Small intestine (tissue), 7 donors: ENCODE data around the gene ALDH1A1. TPM values are rescaled to one million over a fixed set of nuclear protein-coding genes. Genes with fewer than 3 reads are reported as not detected.

Source experiments
- DNase-seq, 2 donors: peaks; one replicate each; pipeline versions ENCODE4 v3.0.0 to v3.0.0-alpha.2; 2013
- FAIRE-seq: peaks from 2 replicates; lab custom pipeline; 2012; peaks lifted over from hg19 to GRCh38; lab: Jason Lieb, UNC
- H3K27ac ChIP-seq, 3 donors: one replicate each; pipeline ENCODE4 v1.5.1; 2013; ENCODE audit warnings: low read length in 2 of 3, mild to moderate bottlenecking in 2 of 3, control low read depth in 1 of 3, inconsistent platforms in 1 of 3, low read depth in 1 of 3, moderate library complexity in 1 of 3
- H3K27me3 ChIP-seq, 3 donors: one replicate each; pipeline ENCODE4 v1.6.1; 2013; ENCODE audit warnings: low read length in 3 of 3, inconsistent platforms in 1 of 3; ENCODE audit not compliant: control insufficient read depth in 3 of 3, insufficient read depth in 3 of 3
- H3K36me3 ChIP-seq, 3 donors: one replicate each; pipeline ENCODE4 v1.6.1; 2013; ENCODE audit warnings: low read length in 3 of 3, inconsistent platforms in 1 of 3, low read depth in 1 of 3, mild to moderate bottlenecking in 1 of 3, moderate library complexity in 1 of 3; ENCODE audit not compliant: control insufficient read depth in 3 of 3, insufficient read depth in 2 of 3
- H3K4me1 ChIP-seq, 3 donors: one replicate each; pipeline ENCODE4 v1.6.1; 2013; ENCODE audit warnings: low read length in 2 of 3, inconsistent platforms in 1 of 3, low read depth in 1 of 3, mild to moderate bottlenecking in 1 of 3, moderate library complexity in 1 of 3; ENCODE audit not compliant: control insufficient read depth in 3 of 3, insufficient read depth in 2 of 3
- H3K4me3 ChIP-seq, 3 donors: one replicate each; pipeline ENCODE4 v1.5.1; 2013; ENCODE audit warnings: low read length in 3 of 3, control low read depth in 1 of 3, inconsistent platforms in 1 of 3, low read depth in 1 of 3, mild to moderate bottlenecking in 1 of 3, moderate library complexity in 1 of 3
- H3K9me3 ChIP-seq, 2 donors: one replicate each; pipeline ENCODE4 v1.6.1; 2013; ENCODE audit warnings: low read depth in 1 of 2, low read length in 1 of 2; ENCODE audit not compliant: control insufficient read depth in 2 of 2, insufficient read depth in 1 of 2
- WGBS, 3 donors: extraction: QIAGEN DNeasy Blood & Tissue Kit; methylation state at CpG; one replicate each; pipeline ENCODE4 v1.1.7; 2013; 5-methylcytosine and 5-hydroxymethylcytosine counted together
- polyA plus RNA-seq, 4 donors: library from polyadenylated mRNA; stranded (reverse) in 3 of 4; unstranded in 1 of 4; fragments of 200-250 nt in 3 of 4; fragments of 120-200 nt in 1 of 4; gene quantifications; one replicate each; pipeline versions ENCODE4 v1.2.1 to v1.2.3, GENCODE V29; 2013
- donor health status: healthy with polysubstance abuse.
- donor health status: control.
- donor health status: control.
- donor health status: Bipolar disorder and iron deficiency.
- donor health status: healthy.

ALDH1A1 gene
- polyA plus RNA-seq, 4 donors: 181 to 828 (median 255) TPM

- DNase-seq (no peak), FAIRE-seq (no peak)
- no peaks in the 10 kb centered on the region for H3K9me3 ChIP-seq
- no peaks in the 10 kb centered on the region for H3K27me3 ChIP-seq
- 12 to 49% (median 29%) methylated on average over 1 of the region's 1 CpG for WGBS, 3 donors
- no peak overlapping the region for H3K27ac ChIP-seq
- peaks cover 0 to 2% (median 0%) of the 10 kb centered on the region in 3 donors for H3K4me1 ChIP-seq
- peaks cover 0 to 5% (median 2%) of the 10 kb centered on the region in 3 donors for H3K36me3 ChIP-seq
- H3K4me3 ChIP-seq: no peak overlapping the region
Measured at GRCh38 chr9:72906810-72907209, 46.0 kb downstream of the ALDH1A1 start.

GRCh38 chr9:72905514-72906480 is 47.1 kb downstream of the ALDH1A1 start:
- H3K4me3 ChIP-seq: no peak overlapping the region
- H3K36me3 ChIP-seq: peaks cover 0 to 3% (median 2%) of the 10 kb centered on the region in 3 donors
- peaks cover 0 to 2% (median 0%) of the 10 kb centered on the region in 3 donors for H3K4me1 ChIP-seq
- no peak for DNase-seq
- no peak for FAIRE-seq
- WGBS, 3 donors: 61 to 81% (median 73%) methylated on average over 3 of the region's 3 CpGs
- H3K27ac ChIP-seq: no peak overlapping the region
- no peaks in the 10 kb centered on the region for H3K9me3 ChIP-seq
- no peaks in the 10 kb centered on the region for H3K27me3 ChIP-seq

GRCh38 chr9:72904267-72905093 is 48.4 kb downstream of the ALDH1A1 start:
- no peak overlapping the region for H3K4me3 ChIP-seq
- peaks cover 0 to 2% (median 0%) of the 10 kb centered on the region in 3 donors for H3K4me1 ChIP-seq
- FAIRE-seq: no peak
- WGBS, 3 donors: 93 to 94% (median 93%) methylated on average over 2 of the region's 2 CpGs
- H3K27ac ChIP-seq: no peak overlapping the region
- H3K36me3 ChIP-seq: peaks cover 0 to 5% (median 4%) of the 10 kb centered on the region in 3 donors
- H3K27me3 ChIP-seq: no peaks in the 10 kb centered on the region
- DNase-seq: no peak
- no peaks in the 10 kb centered on the region for H3K9me3 ChIP-seq

GRCh38 chr9:72903103-72903502 is 49.8 kb downstream of the ALDH1A1 start:
- Histone ChIP-seq H3K4me1 (peaks cover 0 to 2% (median 0%) of the 10 kb centered on the region in 3 donors), H3K27me3 (no peaks in the 10 kb centered on the region), H3K36me3 (peaks cover 0 to 7% (median 6%) of the 10 kb centered on the region in 3 donors), H3K4me3 (no peak overlapping the region), H3K9me3 (no peaks in the 10 kb centered on the region), H3K27ac (no peak overlapping the region)
- no peak for FAIRE-seq
- 84 to 90% (median 85%) methylated on average over 4 of the region's 4 CpGs for WGBS, 3 donors
- no peak for DNase-seq

- no peak for FAIRE-seq
- WGBS, 3 donors: 92 to 97% (median 92%) methylated on average over 1 of the region's 1 CpG
Measured at GRCh38 chr9:72902268-72902667, 50.6 kb downstream of the ALDH1A1 start.

GRCh38 chr9:72899734-72900477 is 52.9 kb downstream of the ALDH1A1 start:
- H3K27ac ChIP-seq: no peak overlapping the region
- FAIRE-seq: no peak
- H3K4me3 ChIP-seq: no peak overlapping the region
- H3K4me1 ChIP-seq: no peaks in the 10 kb centered on the region
- peaks cover 0 to 13% (median 3%) of the 10 kb centered on the region in 3 donors for H3K36me3 ChIP-seq
- 88 to 97% (median 96%) methylated on average over 3 of the region's 3 CpGs for WGBS, 3 donors
- H3K9me3 ChIP-seq: no peaks in the 10 kb centered on the region
- no peaks in the 10 kb centered on the region for H3K27me3 ChIP-seq
- no peak for DNase-seq

More at GRCh38 chr9:72902268-72902667, 50.6 kb downstream of the ALDH1A1 start:
- Histone ChIP-seq H3K9me3 (no peaks in the 10 kb centered on the region), H3K27me3 (no peaks in the 10 kb centered on the region), H3K4me3 (no peak overlapping the region), H3K4me1 (peaks cover 0 to 1% (median 0%) of the 10 kb centered on the region in 3 donors), H3K27ac (no peak overlapping the region), H3K36me3 (peaks cover 0 to 12% (median 3%) of the 10 kb centered on the region in 3 donors)
- DNase-seq: no peak

GRCh38 chr9:72898784-72899733 is 53.8 kb downstream of the ALDH1A1 start:
- DNase-seq (no peak), FAIRE-seq (no peak)
- 73 to 84% (median 81%) methylated on average over 4 of the region's 4 CpGs for WGBS, 3 donors
- Histone ChIP-seq H3K27me3 (no peaks in the 10 kb centered on the region), H3K4me1 (no peaks in the 10 kb centered on the region), H3K36me3 (peaks cover 0 to 13% (median 3%) of the 10 kb centered on the region in 3 donors), H3K9me3 (no peaks in the 10 kb centered on the region), H3K4me3 (no peak overlapping the region), H3K27ac (no peak overlapping the region)
